Activated gamma-delta T cell (primary cell): ENCODE results near the gene CACNG3.

Source experiments
- DNase-seq: peaks from one replicate; lab custom pipeline; 2025; lab: John Stamatoyannopoulos, UW

CACNG3 gene

GRCh38 chr16:24396350-24397271 is 140.5 kb downstream of the CACNG3 start:
- no peak for DNase-seq

DNA sequence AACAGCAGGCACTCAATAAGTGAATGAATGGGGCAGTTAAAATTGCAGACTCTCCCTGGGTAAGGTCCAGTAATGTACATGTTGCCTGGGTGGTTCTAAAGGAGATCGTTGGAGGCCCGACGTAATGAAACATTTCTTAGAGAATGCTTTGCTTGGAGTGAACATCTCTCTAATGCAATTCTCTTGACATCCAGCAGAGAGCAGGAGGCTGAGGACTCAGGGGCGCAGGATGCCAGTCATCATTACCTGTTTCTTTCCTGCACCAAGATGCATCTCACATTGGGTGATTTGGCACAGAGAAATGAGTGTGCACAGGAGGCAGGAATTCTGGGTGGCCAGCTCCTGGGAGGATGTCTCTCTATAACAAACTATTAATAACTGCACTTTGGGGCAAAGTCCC is 152.9 kb downstream of the CACNG3 start:
- DNase-seq = no peak
